Left forelimb (tissue), 1 donor: Measurements from ENCODE around the gene TBCEL.
"Not testable (repeated sequence)": the region's sequence is repeated elsewhere in the genome, so short reads cannot be mapped to it uniquely, and the experiment has no call there.

ENCODE experiments used
- DNase-seq: peaks from one replicate; pipeline ENCODE4 v3.0.0-alpha.2; 2018; ENCODE audit warnings: low spot score

Gene TBCEL

GRCh38 chr11:121029153-121029552 lies 5.3 kb downstream of the TBCEL start:
- no peak for DNase-seq

- no peak for DNase-seq
Measured at GRCh38 chr11:121029813-121030445, 6.0 kb downstream of the TBCEL start.

- DNase-seq, result no peak
Measured at GRCh38 chr11:121031167-121031566, 7.3 kb downstream of the TBCEL start.

- DNase-seq, result not testable (repeated sequence)
Measured at GRCh38 chr11:121031648-121032047, 7.7 kb downstream of the TBCEL start.

- no peak for DNase-seq
Measured at GRCh38 chr11:121032546-121032945, 8.6 kb downstream of the TBCEL start.

- no peak for DNase-seq
Measured at GRCh38 chr11:121033635-121034034, 9.7 kb downstream of the TBCEL start.

- DNase-seq, result no peak
Measured at GRCh38 chr11:121035169-121035755, 11.4 kb downstream of the TBCEL start.

GRCh38 chr11:121035780-121036179 lies 11.9 kb downstream of the TBCEL start:
- no peak for DNase-seq

- no peak for DNase-seq
Measured at GRCh38 chr11:121037016-121037415, 13.1 kb downstream of the TBCEL start.

GRCh38 chr11:121038648-121039409 lies 14.9 kb downstream of the TBCEL start:
- no peak for DNase-seq

GRCh38 chr11:121039971-121040613 lies 16.2 kb downstream of the TBCEL start:
- DNase-seq, result no peak

GRCh38 chr11:121040614-121041002 lies 16.7 kb downstream of the TBCEL start:
- DNase-seq, result no peak

GRCh38 chr11:121041072-121041471 lies 17.2 kb downstream of the TBCEL start:
- no peak for DNase-seq

- DNase-seq, result no peak
Measured at GRCh38 chr11:121042296-121042695, 18.4 kb downstream of the TBCEL start.

GRCh38 chr11:121047926-121048325 lies 24.0 kb downstream of the TBCEL start:
- DNase-seq, result no peak

GRCh38 chr11:121048464-121049233 lies 24.7 kb downstream of the TBCEL start:
- no peak for DNase-seq

- no peak for DNase-seq
Measured at GRCh38 chr11:121053244-121053643, 29.3 kb downstream of the TBCEL start.

- no peak for DNase-seq
Measured at GRCh38 chr11:121054266-121054665, 30.4 kb downstream of the TBCEL start.

- DNase-seq, result no peak
Measured at GRCh38 chr11:121055076-121055475, 31.2 kb downstream of the TBCEL start.

- no peak for DNase-seq
Measured at GRCh38 chr11:121057922-121058321, 34.0 kb downstream of the TBCEL start.

- no peak for DNase-seq
Measured at GRCh38 chr11:121058941-121059340, 35.0 kb downstream of the TBCEL start.

- DNase-seq, result no peak
Measured at GRCh38 chr11:121059605-121060004, 35.7 kb downstream of the TBCEL start.
